Raji (cell line): Measurements from ENCODE around the gene ZFP92.

ENCODE experiments used
- POLR2A ChIP-seq: IDR thresholded peaks from 2 replicates; pipeline ENCODE4 v1.6.1; 2011; ENCODE audit warnings: low read depth, low read length, control low read depth; ENCODE audit not compliant: insufficient read depth

The ZFP92 gene

GRCh38 chrX:153450114-153450948 lies 39.1 kb downstream of the ZFP92 start:
- TF ChIP-seq POLR2A = no peak

- TF ChIP-seq POLR2A = no peak
These were observed 39.6 kb downstream of the ZFP92 start for GRCh38 chrX:153450949-153451277.

GRCh38 chrX:153454901-153455550 lies 43.8 kb downstream of the ZFP92 start:
- TF ChIP-seq POLR2A = no peak

DNA sequence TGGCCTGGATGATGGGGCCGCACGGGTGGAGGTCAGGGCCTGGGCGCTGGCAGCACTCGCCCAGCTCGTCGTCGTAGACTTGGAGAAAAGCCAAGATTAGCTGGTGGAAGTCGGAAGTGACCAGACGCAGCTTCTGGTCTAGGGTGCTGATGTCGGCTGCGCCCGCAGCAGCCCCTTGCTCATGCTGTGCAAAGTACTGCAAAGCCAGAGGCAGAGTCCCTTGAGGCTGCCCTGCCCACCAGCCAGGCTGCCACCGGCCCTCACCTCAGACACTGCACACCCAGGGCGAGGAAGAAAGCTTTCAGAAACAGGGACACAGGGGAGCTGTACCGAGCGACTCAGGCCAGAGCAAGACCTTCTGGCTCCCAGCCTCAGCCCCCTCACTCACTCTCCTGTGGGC lies 44.3 kb downstream of the ZFP92 start:
- TF ChIP-seq POLR2A = no peak

GRCh38 chrX:153456161-153456560 lies 44.9 kb downstream of the ZFP92 start:
- no peak for TF ChIP-seq POLR2A

- TF ChIP-seq POLR2A = no peak
These were observed 45.4 kb downstream of the ZFP92 start for GRCh38 chrX:153456704-153457103.

GRCh38 chrX:153457136-153457825 lies 46.0 kb downstream of the ZFP92 start:
- TF ChIP-seq POLR2A = no peak

DNA sequence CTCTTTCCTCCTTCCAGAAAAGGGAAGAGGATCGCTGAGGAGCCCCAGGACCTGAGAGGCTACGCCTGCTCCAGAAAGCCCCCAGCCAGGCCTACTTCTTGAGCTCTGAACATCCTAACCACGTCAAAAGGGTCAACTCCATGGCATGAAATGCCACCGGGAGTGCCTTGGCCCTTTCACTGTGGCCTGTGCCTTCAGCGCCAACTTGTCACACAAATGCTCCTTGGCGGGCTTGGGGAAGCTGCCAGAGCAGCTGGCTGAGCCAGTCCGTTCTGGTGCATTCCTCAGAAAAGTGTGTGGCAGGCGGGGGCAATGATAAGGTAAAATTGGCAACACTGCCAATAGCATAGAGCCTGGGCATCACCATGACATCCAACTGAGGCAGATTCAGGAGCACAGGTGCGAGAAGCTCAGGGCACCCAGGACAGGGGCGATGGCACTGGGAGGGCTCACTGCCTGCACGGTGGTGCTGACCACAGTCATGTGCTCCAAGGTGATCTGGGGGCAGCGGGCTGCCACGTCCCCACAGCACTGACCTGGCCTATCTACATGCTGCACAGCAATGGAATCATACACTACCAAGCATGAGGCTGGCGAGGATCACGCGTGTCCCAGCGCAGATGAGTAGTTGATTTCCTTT lies 46.7 kb downstream of the ZFP92 start:
- no peak for TF ChIP-seq POLR2A

DNA sequence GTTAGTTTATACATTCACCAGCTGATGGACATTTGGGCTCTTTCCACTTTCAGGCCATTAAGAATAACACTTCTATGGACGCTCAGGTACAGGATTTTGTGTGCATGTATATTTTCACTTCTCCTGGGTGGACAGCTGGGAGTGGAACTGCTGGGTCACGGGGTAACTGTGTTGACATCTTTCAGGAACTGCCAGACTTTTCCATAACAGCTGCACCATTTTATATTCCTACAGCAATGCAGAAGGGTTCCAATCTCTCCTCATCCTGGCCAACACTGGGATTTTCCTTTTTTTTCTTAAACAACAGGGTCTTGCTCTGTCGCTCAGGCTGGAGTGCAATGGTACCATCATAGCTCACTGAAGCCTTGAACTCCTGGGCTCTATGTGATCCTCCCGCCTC lies 47.2 kb downstream of the ZFP92 start:
- TF ChIP-seq POLR2A = no peak

- no peak for TF ChIP-seq POLR2A
These were observed 48.7 kb downstream of the ZFP92 start for GRCh38 chrX:153459986-153460385.

- TF ChIP-seq POLR2A = no peak
These were observed 49.6 kb downstream of the ZFP92 start for GRCh38 chrX:153460826-153461225.
